Measurements from ENCODE around the gene IQSEC1.

The IQSEC1 gene

GRCh38 chr3:12965999-12966846, 107.0 kb downstream of the IQSEC1 start:
- TF ChIP-seq, protein P1, sequence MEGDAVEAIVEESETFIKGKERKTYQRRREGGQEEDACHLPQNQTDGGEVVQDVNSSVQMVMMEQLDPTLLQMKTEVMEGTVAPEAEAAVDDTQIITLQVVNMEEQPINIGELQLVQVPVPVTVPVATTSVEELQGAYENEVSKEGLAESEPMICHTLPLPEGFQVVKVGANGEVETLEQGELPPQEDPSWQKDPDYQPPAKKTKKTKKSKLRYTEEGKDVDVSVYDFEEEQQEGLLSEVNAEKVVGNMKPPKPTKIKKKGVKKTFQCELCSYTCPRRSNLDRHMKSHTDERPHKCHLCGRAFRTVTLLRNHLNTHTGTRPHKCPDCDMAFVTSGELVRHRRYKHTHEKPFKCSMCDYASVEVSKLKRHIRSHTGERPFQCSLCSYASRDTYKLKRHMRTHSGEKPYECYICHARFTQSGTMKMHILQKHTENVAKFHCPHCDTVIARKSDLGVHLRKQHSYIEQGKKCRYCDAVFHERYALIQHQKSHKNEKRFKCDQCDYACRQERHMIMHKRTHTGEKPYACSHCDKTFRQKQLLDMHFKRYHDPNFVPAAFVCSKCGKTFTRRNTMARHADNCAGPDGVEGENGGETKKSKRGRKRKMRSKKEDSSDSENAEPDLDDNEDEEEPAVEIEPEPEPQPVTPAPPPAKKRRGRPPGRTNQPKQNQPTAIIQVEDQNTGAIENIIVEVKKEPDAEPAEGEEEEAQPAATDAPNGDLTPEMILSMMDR (conservative IDR thresholded peaks at IDR 0.05; ENCODE audit: control insufficient read depth, insufficient read depth, low read depth, low read length), result no peak
- no peak for DNase-seq (ENCODE audit: low read depth)
- peak overlapping the region; percentile 74 for H3K4me3 ChIP-seq (ENCODE audit: control insufficient read depth, low read depth, low read length)

DNA sequence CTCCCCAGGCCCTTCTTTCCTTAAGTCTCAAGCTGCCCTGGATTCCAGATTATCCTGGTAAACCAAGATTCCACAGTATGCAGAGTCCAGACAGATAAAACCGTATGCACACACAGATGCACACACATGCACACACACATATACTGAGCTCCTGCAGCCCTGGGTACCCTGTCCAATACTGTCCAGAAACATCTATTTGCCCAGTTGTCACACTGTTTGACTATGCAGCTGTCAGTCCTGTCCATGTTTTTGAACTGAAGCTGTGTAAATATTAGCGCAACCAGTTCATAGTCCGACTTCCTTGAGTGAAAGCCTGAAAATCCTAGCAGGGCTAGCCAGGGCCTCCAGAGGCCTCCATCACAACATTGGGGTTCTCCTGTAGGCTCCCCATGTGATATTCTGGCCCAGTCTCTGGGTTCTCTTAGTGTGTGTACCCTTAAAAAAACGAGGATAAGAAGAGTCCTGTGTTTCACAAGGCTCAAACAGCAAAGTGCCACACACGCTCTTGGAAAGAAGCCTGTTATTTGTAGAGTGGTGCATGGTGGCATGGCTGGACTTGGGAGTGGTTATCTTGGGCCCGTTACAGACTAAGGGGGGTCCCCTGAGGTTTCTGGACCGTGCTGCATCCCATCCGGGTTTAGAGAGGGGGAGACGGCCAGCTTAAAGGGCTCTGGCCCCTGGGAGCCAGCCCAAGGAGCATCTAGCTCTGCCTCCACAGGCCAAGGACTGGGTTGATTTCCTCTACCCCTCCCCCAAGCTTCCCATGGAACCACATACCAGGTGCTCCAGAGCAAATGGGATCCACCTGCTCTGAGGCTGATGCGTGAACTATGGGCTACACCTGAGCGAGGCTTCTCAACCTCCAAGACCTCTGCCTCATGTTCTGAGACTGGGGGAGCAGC, 108.3 kb downstream of the IQSEC1 start:
- no peak for DNase-seq (ENCODE audit: low read depth)
- H3K4me3 ChIP-seq (ENCODE audit: control insufficient read depth, low read depth, low read length), result no peak overlapping the region
- TF ChIP-seq, protein P1 (conservative IDR thresholded peaks at IDR 0.05; ENCODE audit: control insufficient read depth, insufficient read depth, low read depth, low read length), result no peak

DNA sequence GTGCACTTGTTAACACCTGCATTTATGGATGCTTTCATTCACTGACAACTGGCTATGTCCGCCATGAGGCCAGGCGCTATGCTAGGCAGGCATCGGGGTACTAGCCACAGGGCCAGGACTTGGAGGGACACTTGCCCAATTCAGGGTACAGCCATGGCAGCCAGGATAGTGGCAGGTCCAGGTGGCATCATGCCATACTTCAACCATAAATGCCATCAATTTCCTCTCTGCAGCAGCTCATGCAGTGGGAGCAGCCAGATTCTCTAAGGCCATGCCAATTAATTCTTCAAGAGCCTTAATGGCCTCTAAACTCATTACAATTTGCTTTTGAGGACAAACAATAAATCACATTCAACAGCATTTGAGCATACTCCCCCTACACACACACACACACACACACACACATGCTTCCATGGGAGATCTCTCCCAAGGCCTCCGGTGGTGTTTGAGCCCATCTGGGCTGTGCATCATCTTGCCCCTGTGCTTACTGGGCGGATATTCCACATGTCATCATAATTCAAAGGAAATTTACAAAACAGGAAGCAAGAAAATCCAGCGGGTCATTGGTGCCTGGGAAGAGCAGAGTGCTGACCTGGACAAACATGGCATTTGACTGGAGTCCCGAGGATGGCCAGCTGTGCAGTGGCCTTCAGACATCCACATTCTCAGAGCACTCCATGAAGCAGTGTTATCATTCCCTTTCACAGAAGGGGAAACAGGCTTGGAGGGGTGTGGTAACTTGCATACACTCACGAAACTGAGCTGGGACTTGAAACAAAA, 109.1 kb downstream of the IQSEC1 start:
- TF ChIP-seq, protein P1 (conservative IDR thresholded peaks at IDR 0.05; ENCODE audit: control insufficient read depth, insufficient read depth, low read depth, low read length), result no peak
- no peak overlapping the region for H3K4me3 ChIP-seq (ENCODE audit: control insufficient read depth, low read depth, low read length)
- DNase-seq (ENCODE audit: low read depth), result peak; percentile 78

DNA sequence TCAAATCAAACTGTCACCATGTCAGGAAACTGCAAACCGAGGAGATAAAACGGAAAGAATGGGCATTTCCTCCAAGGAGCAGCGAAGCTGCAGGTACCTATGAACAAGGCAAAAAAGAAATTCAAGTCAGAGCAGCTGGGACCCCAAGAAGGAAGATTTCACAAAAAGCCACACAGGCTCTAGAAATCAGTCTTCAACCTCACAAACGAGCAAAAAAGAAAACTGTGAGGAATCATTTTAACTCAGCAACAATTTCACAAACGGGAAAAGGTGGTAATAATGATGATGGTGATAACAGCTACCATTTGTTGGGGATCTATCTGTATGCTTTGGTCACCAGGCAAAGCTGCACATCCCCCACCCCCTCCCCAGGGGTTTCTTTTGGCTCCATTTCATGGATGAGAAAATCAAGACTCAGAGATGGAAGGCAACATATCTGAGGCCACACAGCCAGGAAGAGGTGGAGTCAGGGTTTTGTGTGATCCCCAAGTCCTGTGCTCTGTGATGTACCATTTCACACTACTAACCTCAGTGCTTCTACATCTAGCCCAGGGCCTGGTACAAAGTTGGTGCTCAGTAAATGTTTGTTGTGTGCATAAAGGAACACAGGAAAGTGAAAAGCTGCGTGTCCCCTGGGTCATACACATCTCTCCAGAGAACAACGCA, 109.9 kb downstream of the IQSEC1 start:
- TF ChIP-seq, protein P1 (conservative IDR thresholded peaks at IDR 0.05; ENCODE audit: control insufficient read depth, insufficient read depth, low read depth, low read length), result no peak
- H3K4me3 ChIP-seq (ENCODE audit: control insufficient read depth, low read depth, low read length), result no peak overlapping the region
- DNase-seq (ENCODE audit: low read depth), result no peak

- DNase-seq (ENCODE audit: low read depth), result no peak
- TF ChIP-seq, protein P1 (conservative IDR thresholded peaks at IDR 0.05; ENCODE audit: control insufficient read depth, insufficient read depth, low read depth, low read length), result no peak
- H3K4me3 ChIP-seq (ENCODE audit: control insufficient read depth, low read depth, low read length), result no peak overlapping the region
Observed at GRCh38 chr3:12962292-12962691, 110.9 kb downstream of the IQSEC1 start.

- TF ChIP-seq, protein P1 (conservative IDR thresholded peaks at IDR 0.05; ENCODE audit: control insufficient read depth, insufficient read depth, low read depth, low read length), result no peak
- H3K4me3 ChIP-seq (ENCODE audit: control insufficient read depth, low read depth, low read length), result no peak overlapping the region
- no peak for DNase-seq (ENCODE audit: low read depth)
Observed at GRCh38 chr3:12961697-12962036, 111.6 kb downstream of the IQSEC1 start.

Measured in fibroblast of mammary gland (primary cell).